EH (cell line): ENCODE results near the gene AP1AR.

ENCODE experiments used
- DNase-seq: peaks from one replicate; pipeline ENCODE4 v3.0.0-alpha.2; 2015; ENCODE audit warnings: low read depth

AP1AR gene

DNA sequence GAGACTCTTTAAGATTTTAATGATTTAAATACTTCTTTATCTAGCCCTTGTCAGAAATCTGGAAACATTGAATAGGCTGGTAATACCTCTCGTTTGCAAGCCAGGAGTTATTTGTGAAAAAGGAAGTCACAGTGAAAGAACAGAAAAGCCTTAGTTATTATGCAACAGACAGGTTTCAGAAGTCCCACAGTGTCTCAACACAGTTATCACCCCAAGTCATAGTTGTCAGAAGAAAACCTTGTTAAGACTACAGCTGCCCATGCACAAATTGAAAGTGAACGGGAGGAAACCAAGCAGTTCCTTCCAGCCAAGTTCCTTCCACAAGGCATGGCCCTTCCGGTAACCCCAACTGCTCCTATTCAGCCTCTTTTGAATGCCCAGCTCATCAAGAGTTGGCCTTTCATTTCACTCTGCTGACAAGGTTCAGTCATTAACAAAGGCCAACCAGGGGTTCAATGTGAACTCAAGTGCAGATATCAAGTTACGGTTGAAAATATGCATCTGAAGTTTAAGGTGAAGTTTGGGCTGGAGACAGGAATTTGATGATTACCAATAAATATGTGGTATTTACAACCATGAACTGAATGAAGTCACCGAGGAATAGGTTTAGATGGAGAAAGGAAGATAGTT is 81.1 kb downstream of the AP1AR start:
- no peak for DNase-seq

DNA sequence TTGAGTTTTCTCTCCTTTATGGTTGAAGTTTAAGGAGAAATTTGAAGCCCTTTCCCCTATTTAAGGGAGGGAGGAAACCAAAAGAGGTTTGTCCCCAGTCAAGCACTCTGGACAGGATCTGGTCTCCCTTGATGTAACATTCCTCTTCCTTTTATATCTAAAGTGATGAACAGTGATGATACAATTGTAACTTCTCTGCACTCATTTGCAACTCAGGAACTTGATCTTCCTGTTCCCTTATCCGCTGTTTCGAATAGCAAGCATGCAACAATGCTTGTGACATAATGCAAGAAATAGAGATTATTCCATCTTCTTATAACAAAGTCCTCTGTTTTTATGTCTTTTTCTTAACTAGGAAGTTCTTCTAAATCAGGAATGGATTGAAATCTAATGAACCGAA is 83.9 kb downstream of the AP1AR start:
- no peak for DNase-seq

DNA sequence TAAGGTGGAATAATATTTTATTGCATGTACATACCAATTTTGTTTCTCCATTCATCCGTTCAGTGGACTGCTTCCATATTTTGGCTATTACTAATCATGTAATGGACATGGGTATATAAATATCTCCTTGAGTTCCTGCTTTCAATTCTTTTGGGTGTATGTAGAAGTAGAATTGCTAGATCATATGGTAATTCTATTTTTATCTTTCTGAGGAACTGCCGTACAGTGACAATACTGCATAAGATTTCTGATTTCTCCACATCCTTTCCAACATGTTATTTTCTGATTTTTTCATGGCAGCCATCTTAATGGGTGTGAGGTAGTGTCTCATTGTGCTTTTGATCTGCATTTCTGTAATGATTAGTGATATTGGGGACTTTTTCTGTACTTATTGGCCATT is 84.8 kb downstream of the AP1AR start:
- DNase-seq = no peak

DNA sequence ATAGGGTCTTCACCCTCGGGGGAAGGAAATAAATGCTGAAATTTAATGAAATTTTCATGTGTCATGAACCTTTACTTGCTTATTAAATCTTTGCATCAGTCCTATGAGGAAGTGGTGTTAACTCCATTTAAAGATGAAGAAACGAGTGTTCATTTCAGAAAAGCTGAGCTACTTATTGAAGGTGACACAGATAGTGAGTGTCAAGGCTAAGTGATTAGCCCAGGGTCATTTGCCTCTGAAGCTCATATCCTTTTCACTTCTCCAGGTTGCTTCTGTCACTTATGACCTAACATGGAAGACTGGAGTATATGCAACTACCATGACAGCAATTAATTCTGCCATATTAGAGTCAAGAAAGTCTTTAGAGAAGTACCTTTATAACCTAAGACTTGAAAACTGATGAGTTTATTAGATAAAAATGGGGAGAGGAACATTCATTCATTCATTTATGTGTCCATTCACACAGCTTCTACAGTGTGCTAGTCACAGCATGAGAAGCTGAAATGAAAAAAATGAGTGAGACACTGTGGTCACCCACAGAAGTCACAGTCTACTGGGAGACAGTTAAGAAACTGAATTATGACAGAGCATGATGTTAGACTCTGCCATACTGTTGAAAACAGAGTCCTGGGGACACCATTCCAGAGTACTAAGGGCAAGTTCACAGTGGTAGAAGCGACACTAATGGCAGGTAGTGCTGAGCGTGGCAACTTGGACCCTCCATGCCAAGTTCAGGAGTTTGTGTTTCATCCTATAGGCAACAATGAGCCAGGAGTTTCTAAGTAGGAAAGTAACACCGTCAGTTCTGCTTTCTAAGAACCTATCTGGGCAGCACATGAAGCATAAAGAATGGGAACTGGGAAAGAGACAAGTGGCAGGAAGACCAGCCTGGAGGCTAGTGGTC is 86.9 kb downstream of the AP1AR start:
- DNase-seq = no peak
